ENCODE data around the gene TYMP. TPM values are rescaled to one million over a fixed set of nuclear protein-coding genes. Genes with fewer than 3 reads are reported as not detected.
A peak's percentile ranks its signal among the peaks of the same experiment; 100 is the strongest.

Gene TYMP
- total and polyA plus RNA-seq, 2 of the 8 experiments (the other 6 are each of a cell fraction or from before 2014, with no cell fraction given), result 0.43 to 0.48 TPM

- TF ChIP-seq RNF2 (IDR thresholded peaks at IDR 0.05; ENCODE audit: borderline replicate concordance, low read depth, low read length, missing control alignments, poor library complexity, severe bottlenecking), result no peak
- no peak for TF ChIP-seq SIRT6 (IDR thresholded peaks at IDR 0.05; ENCODE audit: low read length)
- TF ChIP-seq CBX8 (IDR thresholded peaks at IDR 0.05; ENCODE audit: borderline replicate concordance, low read depth, low read length), result no peak
- no peak for TF ChIP-seq BRCA1 (IDR thresholded peaks at IDR 0.05; ENCODE audit: low read depth, low read length)
- TF ChIP-seq EGR1 (IDR thresholded peaks at IDR 0.05; ENCODE audit: borderline replicate concordance, low read depth, low read length), result no peak
- TF ChIP-seq SP4 (IDR thresholded peaks at IDR 0.05; ENCODE audit: low read length), result no peak
- TF ChIP-seq ASH2L (IDR thresholded peaks at IDR 0.05; ENCODE audit: low read length), result peak; percentile 25
- TF ChIP-seq JUN (IDR thresholded peaks at IDR 0.05; ENCODE audit: low read depth, low read length), result no peak
- TF ChIP-seq SRF (IDR thresholded peaks at IDR 0.05; ENCODE audit: low read depth, low read length), result no peak
- TF ChIP-seq JUND (IDR thresholded peaks at IDR 0.05; ENCODE audit: low read length), result peak; percentile 32; the same call in 1 of the 2 replicates
- peak in 1 of 2 experiments; percentile 84; a peak in 2 of 4 replicates for TF ChIP-seq SIN3A (conservative IDR thresholded peaks at IDR 0.05 in 1 of 2, IDR thresholded peaks at IDR 0.05 in 1 of 2; ENCODE audit: low read depth in 1 of 2, low read length in 2 of 2)
- TF ChIP-seq POLR2A (IDR thresholded peaks at IDR 0.05; ENCODE audit: control extremely low read depth in 1 of 2, low read depth in 2 of 2, low read length in 2 of 2), result no peak
- 0 out of 4 replicates have a peak, but pooled peaks of 1 of the 2 experiments have one; percentile 41 for TF ChIP-seq HDAC2 (IDR thresholded peaks at IDR 0.05; ENCODE audit: borderline replicate concordance in 1 of 2, low read depth in 2 of 2, low read length in 2 of 2)
- TF ChIP-seq HDAC6 (IDR thresholded peaks at IDR 0.05; ENCODE audit: low read depth, low read length), result no peak
- no peak for TF ChIP-seq KDM1A (IDR thresholded peaks at IDR 0.05; ENCODE audit: borderline replicate concordance, low read length)
- no peak for TF ChIP-seq ATF2 (IDR thresholded peaks at IDR 0.05; ENCODE audit: low read length)
- TF ChIP-seq RBBP5 (IDR thresholded peaks at IDR 0.05; ENCODE audit: borderline replicate concordance, low read depth, low read length), result no peak
- no peak for TF ChIP-seq NANOG (IDR thresholded peaks at IDR 0.05; ENCODE audit: insufficient read depth, low read depth, low read length, poor library complexity, severe bottlenecking)
- peak; percentile 30; the same call in 1 of the 2 replicates for TF ChIP-seq MAX (IDR thresholded peaks at IDR 0.05)
- TF ChIP-seq TAF7 (optimal IDR thresholded peaks at IDR 0.05; ENCODE audit: borderline replicate concordance, low read depth, low read length), result peak; percentile 31
Measured at GRCh38 chr22:50544078-50544745, 14.4 kb upstream of the TYMP start (continued).
